Astrocyte of the spinal cord (primary cell): ENCODE results near the gene MAT2A.
"Not testable (repeated sequence)": the region's sequence is repeated elsewhere in the genome, so short reads cannot be mapped to it uniquely, and the experiment has no call there.

Source experiments
- DNase-seq: peaks from one replicate; pipeline ENCODE4 v3.0.0; 2011; ENCODE audit warnings: low read depth, low spot score
- H3K4me3 ChIP-seq: 2 replicates; pipeline ENCODE4 v1.5.1; 2011; ENCODE audit warnings: low read depth, mild to moderate bottlenecking, low read length, moderate library complexity
- in situ Hi-C: cut with HindIII; loops from 2 replicates; pipeline ENCODE4 v1.10.0; 2017; ENCODE audit warnings: low sequenced_read_pairs
- TF ChIP-seq, protein P1 (sequence below): IDR thresholded peaks from 2 replicates; pipeline ENCODE4 v1.5.1; 2012; ENCODE audit warnings: low read depth, mild to moderate bottlenecking, low read length, inconsistent platforms

MAT2A gene

DNA sequence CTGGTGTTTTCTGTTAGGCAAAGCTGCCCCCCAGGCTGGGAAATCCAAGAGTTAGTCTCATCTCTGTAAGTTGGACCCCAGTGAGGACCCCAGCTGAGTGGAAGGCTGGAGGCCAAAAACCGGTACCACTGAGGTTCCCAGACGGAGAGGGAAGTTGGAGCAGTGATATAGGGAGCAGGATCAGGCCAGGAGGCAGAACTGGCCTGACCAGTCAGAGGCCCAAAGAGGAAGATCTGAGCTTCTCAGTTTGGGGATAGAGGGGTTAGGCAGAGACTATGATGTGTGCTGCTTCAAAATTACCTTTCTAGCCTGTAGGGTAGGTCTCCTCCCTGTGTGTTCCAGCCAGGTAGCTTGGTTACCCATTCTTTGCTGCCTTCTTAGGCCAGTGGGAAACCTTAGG is 52.0 kb downstream of the MAT2A start:
- in situ Hi-C loops: no loop called here
- no peak for DNase-seq
- H3K4me3 ChIP-seq: no peak overlapping the region
- TF ChIP-seq, protein P1, sequence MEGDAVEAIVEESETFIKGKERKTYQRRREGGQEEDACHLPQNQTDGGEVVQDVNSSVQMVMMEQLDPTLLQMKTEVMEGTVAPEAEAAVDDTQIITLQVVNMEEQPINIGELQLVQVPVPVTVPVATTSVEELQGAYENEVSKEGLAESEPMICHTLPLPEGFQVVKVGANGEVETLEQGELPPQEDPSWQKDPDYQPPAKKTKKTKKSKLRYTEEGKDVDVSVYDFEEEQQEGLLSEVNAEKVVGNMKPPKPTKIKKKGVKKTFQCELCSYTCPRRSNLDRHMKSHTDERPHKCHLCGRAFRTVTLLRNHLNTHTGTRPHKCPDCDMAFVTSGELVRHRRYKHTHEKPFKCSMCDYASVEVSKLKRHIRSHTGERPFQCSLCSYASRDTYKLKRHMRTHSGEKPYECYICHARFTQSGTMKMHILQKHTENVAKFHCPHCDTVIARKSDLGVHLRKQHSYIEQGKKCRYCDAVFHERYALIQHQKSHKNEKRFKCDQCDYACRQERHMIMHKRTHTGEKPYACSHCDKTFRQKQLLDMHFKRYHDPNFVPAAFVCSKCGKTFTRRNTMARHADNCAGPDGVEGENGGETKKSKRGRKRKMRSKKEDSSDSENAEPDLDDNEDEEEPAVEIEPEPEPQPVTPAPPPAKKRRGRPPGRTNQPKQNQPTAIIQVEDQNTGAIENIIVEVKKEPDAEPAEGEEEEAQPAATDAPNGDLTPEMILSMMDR: no peak

DNA sequence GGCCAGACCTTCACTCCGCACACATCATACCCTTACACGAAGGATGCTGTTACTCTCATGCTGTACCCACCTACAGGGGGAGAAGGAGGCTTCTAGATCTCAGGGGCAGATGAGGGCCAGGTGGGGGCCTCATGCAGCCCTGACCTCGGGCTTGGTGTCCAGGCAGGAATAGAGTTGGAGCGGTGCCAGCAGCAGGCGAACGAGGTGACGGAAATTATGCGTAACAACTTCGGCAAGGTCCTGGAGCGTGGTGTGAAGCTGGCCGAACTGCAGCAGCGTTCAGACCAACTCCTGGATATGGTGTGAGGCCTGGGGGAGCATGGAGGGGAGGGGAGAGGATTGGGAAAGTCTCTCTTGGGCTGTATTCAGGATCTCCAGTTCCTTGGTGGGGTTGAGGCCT is 52.6 kb downstream of the MAT2A start:
- H3K4me3 ChIP-seq: no peak overlapping the region
- in situ Hi-C loops: no loop called here
- TF ChIP-seq, protein P1: no peak
- DNase-seq: no peak

DNA sequence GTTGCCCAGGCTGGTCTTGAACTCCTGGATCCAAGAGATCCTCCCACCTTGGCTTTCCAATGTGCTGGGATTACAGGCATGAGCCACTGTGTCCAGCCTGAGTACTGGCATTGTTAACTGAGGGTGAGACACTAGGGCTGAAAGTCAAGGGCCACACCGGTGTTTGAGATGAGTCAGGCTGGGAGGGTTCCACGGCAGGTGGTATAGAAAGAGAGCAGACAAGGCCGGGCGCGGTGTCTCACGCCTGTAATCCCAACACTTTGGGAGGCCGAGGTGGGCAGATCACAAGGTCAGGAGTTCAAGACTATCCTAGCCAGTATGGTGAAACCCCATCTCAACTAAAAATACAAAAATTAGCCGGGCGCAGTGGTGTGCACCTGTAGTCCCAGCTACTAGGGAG is 53.3 kb downstream of the MAT2A start:
- DNase-seq, in situ Hi-C loops, H3K4me3 ChIP-seq: not testable (repeated sequence)

DNA sequence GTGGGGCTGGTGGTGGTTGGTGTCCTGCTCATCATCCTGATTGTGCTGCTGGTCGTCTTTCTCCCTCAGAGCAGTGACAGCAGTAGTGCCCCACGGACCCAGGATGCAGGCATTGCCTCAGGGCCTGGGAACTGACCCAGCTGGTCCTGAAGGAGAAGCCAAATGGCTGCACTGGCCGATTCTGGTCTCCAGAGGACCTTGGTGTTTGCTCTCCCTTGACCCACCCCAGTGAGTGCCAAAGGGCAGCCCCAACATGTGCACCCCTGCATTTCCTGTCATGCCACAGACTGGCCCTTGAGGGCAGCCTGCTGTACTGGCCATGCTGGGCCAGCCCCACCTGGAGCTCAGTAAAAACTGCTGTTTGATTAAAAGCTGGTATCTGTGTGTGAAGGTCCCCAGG is 54.1 kb downstream of the MAT2A start:
- TF ChIP-seq, protein P1: no peak
- in situ Hi-C loops: no loop called here

More for the DNA sequence above, 54.1 kb downstream of the MAT2A start:
- DNase-seq: no peak
- no peak overlapping the region for H3K4me3 ChIP-seq
